Measurements from ENCODE around the gene MSLN.

GRCh38 chr16:752007-752312, 8.6 kb upstream of the MSLN start:
- TF ChIP-seq, protein P1, sequence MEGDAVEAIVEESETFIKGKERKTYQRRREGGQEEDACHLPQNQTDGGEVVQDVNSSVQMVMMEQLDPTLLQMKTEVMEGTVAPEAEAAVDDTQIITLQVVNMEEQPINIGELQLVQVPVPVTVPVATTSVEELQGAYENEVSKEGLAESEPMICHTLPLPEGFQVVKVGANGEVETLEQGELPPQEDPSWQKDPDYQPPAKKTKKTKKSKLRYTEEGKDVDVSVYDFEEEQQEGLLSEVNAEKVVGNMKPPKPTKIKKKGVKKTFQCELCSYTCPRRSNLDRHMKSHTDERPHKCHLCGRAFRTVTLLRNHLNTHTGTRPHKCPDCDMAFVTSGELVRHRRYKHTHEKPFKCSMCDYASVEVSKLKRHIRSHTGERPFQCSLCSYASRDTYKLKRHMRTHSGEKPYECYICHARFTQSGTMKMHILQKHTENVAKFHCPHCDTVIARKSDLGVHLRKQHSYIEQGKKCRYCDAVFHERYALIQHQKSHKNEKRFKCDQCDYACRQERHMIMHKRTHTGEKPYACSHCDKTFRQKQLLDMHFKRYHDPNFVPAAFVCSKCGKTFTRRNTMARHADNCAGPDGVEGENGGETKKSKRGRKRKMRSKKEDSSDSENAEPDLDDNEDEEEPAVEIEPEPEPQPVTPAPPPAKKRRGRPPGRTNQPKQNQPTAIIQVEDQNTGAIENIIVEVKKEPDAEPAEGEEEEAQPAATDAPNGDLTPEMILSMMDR (IDR thresholded peaks at IDR 0.05): no peak
- no peak for TF ChIP-seq POLR2A (IDR thresholded peaks at IDR 0.05)

All from uterus (tissue), 2 donors.